Stimulated activated CD4-positive, alpha-beta T cell treated with anti-CD3 and anti-CD28 coated beads, Interleukin-1b, Interleukin-23, amount 100 ng/mL, for 48 hours (primary cell): ENCODE measurements around the gene OST4.
A peak's percentile ranks its signal among the peaks of the same experiment; 100 is the strongest.
"Not testable (repeated sequence)": the region's sequence is repeated elsewhere in the genome, so short reads cannot be mapped to it uniquely, and the experiment has no call there.

ENCODE experiments used
- DNase-seq: peaks from one replicate; pipeline ENCODE4 v3.0.0-alpha.2; 2020

OST4 gene

GRCh38 chr2:27071277-27071989 lies at the start of gene OST4:
TSS of gene OST4 (minus strand) at chr2:27071654.
- DNase-seq: peak; percentile 90

- DNase-seq: not testable (repeated sequence)
Observed at GRCh38 chr2:27119330-27119670, 47.8 kb upstream of the OST4 start.

GRCh38 chr2:27118525-27119329 lies 47.3 kb upstream of the OST4 start, which contains the start of gene CGREF1:
TSS of gene CGREF1 (minus strand) at chr2:27119128. CDS start at chr2:27104366, 14,762 bp downstream.
- peak; percentile 17 for DNase-seq

GRCh38 chr2:27117995-27118524 lies 46.6 kb upstream of the OST4 start:
- no peak for DNase-seq

GRCh38 chr2:27115519-27115918 lies 44.1 kb upstream of the OST4 start:
- DNase-seq: no peak

- DNase-seq: not testable (repeated sequence)
Observed at GRCh38 chr2:27111392-27112078, 40.1 kb upstream of the OST4 start.

GRCh38 chr2:27110603-27111352 lies 39.3 kb upstream of the OST4 start:
- DNase-seq: not testable (repeated sequence)

GRCh38 chr2:27109083-27109482 lies 37.6 kb upstream of the OST4 start:
- DNase-seq: no peak

- DNase-seq: no peak
Observed at GRCh38 chr2:27108221-27108620, 36.8 kb upstream of the OST4 start.

- no peak for DNase-seq
Observed at GRCh38 chr2:27105981-27106380, 34.5 kb upstream of the OST4 start.

- no peak for DNase-seq
Observed at GRCh38 chr2:27102329-27102728, 30.9 kb upstream of the OST4 start.

- no peak for DNase-seq
Observed at GRCh38 chr2:27100036-27100435, 28.6 kb upstream of the OST4 start.

GRCh38 chr2:27099334-27099955 lies 28.0 kb upstream of the OST4 start:
- DNase-seq: no peak

- no peak for DNase-seq
Observed at GRCh38 chr2:27097341-27097740, 25.9 kb upstream of the OST4 start.

GRCh38 chr2:27096748-27097297 lies 25.4 kb upstream of the OST4 start:
- DNase-seq: no peak

GRCh38 chr2:27095745-27096651 lies 24.5 kb upstream of the OST4 start:
- peak; percentile 36 for DNase-seq

- no peak for DNase-seq
Observed at GRCh38 chr2:27095427-27095744, 23.9 kb upstream of the OST4 start.

GRCh38 chr2:27094353-27094984 lies 23.0 kb upstream of the OST4 start:
- DNase-seq: no peak

- DNase-seq: no peak
Observed at GRCh38 chr2:27093430-27094352, 22.2 kb upstream of the OST4 start.
